ENCODE data around the gene CTTNBP2.

Gene CTTNBP2

GRCh38 chr7:117871778-117872538 lies 1.3 kb downstream of the CTTNBP2 start:
- TF ChIP-seq CTCF (IDR thresholded peaks at IDR 0.05; ENCODE audit: insufficient read depth, low read length), result no peak
- TF ChIP-seq SPI1 (IDR thresholded peaks at IDR 0.05; ENCODE audit: borderline replicate concordance, low read depth), result no peak
- Histone ChIP-seq H3K4me3 (replicated peaks; ENCODE audit: insufficient read depth, low read length) (no peak overlapping the region), H3K27ac (replicated peaks) (no peak overlapping the region), H3K27me3 (ENCODE audit: insufficient read depth, poor library complexity, severe bottlenecking) (peaks cover 42% of the 10 kb centered on the region)
- DNase-seq (ENCODE audit: low read depth in 1 of 2, low spot score in 1 of 2), result no peak

- Histone ChIP-seq H3K27ac (replicated peaks) (no peak overlapping the region), H3K4me3 (replicated peaks; ENCODE audit: insufficient read depth, low read length) (no peak overlapping the region)
Observed at GRCh38 chr7:117871401-117871777, 1.9 kb downstream of the CTTNBP2 start.

GRCh38 chr7:117870448-117871130 lies 2.7 kb downstream of the CTTNBP2 start:
- Histone ChIP-seq H3K4me3 (replicated peaks; ENCODE audit: insufficient read depth, low read length) (no peak overlapping the region), H3K27ac (replicated peaks) (no peak overlapping the region), H3K27me3 (ENCODE audit: insufficient read depth, poor library complexity, severe bottlenecking) (peaks cover 36% of the 10 kb centered on the region)
- no peak for DNase-seq (ENCODE audit: low read depth in 1 of 2, low spot score in 1 of 2)
- TF ChIP-seq POLR2AphosphoS5 (IDR thresholded peaks at IDR 0.05; ENCODE audit: low read depth) (no peak), REST (IDR thresholded peaks at IDR 0.05; ENCODE audit: insufficient replicate concordance, low read depth) (no peak), CTCF (IDR thresholded peaks at IDR 0.05; ENCODE audit: insufficient read depth, low read length) (no peak), SPI1 (IDR thresholded peaks at IDR 0.05; ENCODE audit: borderline replicate concordance, low read depth) (no peak), GABPA (IDR thresholded peaks at IDR 0.05; ENCODE audit: low read depth) (no peak)

More at GRCh38 chr7:117871401-117871777, 1.9 kb downstream of the CTTNBP2 start:
- TF ChIP-seq POLR2AphosphoS5 (IDR thresholded peaks at IDR 0.05; ENCODE audit: low read depth) (no peak), SPI1 (IDR thresholded peaks at IDR 0.05; ENCODE audit: borderline replicate concordance, low read depth) (no peak), CTCF (IDR thresholded peaks at IDR 0.05; ENCODE audit: insufficient read depth, low read length) (no peak), REST (IDR thresholded peaks at IDR 0.05; ENCODE audit: insufficient replicate concordance, low read depth) (no peak), GABPA (IDR thresholded peaks at IDR 0.05; ENCODE audit: low read depth) (no peak)
- peaks cover 42% of the 10 kb centered on the region for H3K27me3 ChIP-seq (ENCODE audit: insufficient read depth, poor library complexity, severe bottlenecking)
- no peak for DNase-seq (ENCODE audit: low read depth in 1 of 2, low spot score in 1 of 2)
